KOPT-K1 (cell line): ENCODE results near the gene PFKL.

Source experiments
- H3K27ac ChIP-seq: fragments of 200-600 bp; sonication (generic); 2 replicates; pipeline ENCODE4 v1.5.1; 2016; ENCODE audit warnings: antibody characterized with exemption, mild to moderate bottlenecking, low read depth, low read length; ENCODE audit not compliant: poor library complexity, severe bottlenecking
- H3K36me3 ChIP-seq: fragments of 200-600 bp; sonication (generic); 2 replicates; pipeline ENCODE4 v1.5.1; 2017; ENCODE audit warnings: antibody characterized with exemption, mild to moderate bottlenecking, low read length, moderate library complexity; ENCODE audit not compliant: insufficient read depth
- H3K9me3 ChIP-seq: fragments of 200-600 bp; sonication (generic); 2 replicates; pipeline ENCODE4 v1.5.1; 2017; ENCODE audit warnings: antibody characterized with exemption, low read length, mild to moderate bottlenecking; ENCODE audit not compliant: insufficient read depth, poor library complexity, severe bottlenecking

PFKL gene

GRCh38 chr21:44345495-44345894, 45.6 kb downstream of the PFKL start:
- no peaks in the 10 kb centered on the region for H3K36me3 ChIP-seq
- H3K27ac ChIP-seq: no peak overlapping the region
- H3K9me3 ChIP-seq: no peaks in the 10 kb centered on the region

- Histone ChIP-seq H3K9me3 (no peaks in the 10 kb centered on the region), H3K27ac (peak overlapping the region; percentile 68), H3K36me3 (no peaks in the 10 kb centered on the region)
Measured at GRCh38 chr21:44347911-44348451, 48.1 kb downstream of the PFKL start.

- Histone ChIP-seq H3K27ac (peak overlapping the region; percentile 68), H3K36me3 (no peaks in the 10 kb centered on the region), H3K9me3 (no peaks in the 10 kb centered on the region)
Measured at GRCh38 chr21:44348861-44349260, 49.0 kb downstream of the PFKL start.

GRCh38 chr21:44349416-44349846, 49.6 kb downstream of the PFKL start:
- H3K9me3 ChIP-seq: no peaks in the 10 kb centered on the region
- H3K27ac ChIP-seq: peak overlapping the region; percentile 68
- H3K36me3 ChIP-seq: no peaks in the 10 kb centered on the region

GRCh38 chr21:44349847-44350772, 50.3 kb downstream of the PFKL start:
- Histone ChIP-seq H3K27ac (no peak overlapping the region), H3K36me3 (no peaks in the 10 kb centered on the region), H3K9me3 (no peaks in the 10 kb centered on the region)

GRCh38 chr21:44350773-44351481, 51.1 kb downstream of the PFKL start:
- Histone ChIP-seq H3K36me3 (no peaks in the 10 kb centered on the region), H3K9me3 (no peaks in the 10 kb centered on the region), H3K27ac (peak overlapping the region; percentile 41)

GRCh38 chr21:44351535-44352252, 51.8 kb downstream of the PFKL start:
- Histone ChIP-seq H3K9me3 (no peaks in the 10 kb centered on the region), H3K27ac (peak overlapping the region; percentile 41), H3K36me3 (peaks cover 7% of the 10 kb centered on the region; the same call in 1 of the 2 replicates)

GRCh38 chr21:44352253-44352860, 52.5 kb downstream of the PFKL start:
- Histone ChIP-seq H3K27ac (peak overlapping the region; percentile 93), H3K36me3 (peaks cover 13% of the 10 kb centered on the region)

GRCh38 chr21:44353191-44353970, 53.5 kb downstream of the PFKL start, which contains the start of gene TRPM2:
Gene TRPM2, plus strand, starts transcription at chr21:44353621. Its CDS starts 80 bp downstream, at chr21:44353701.
- peaks cover 24% of the 10 kb centered on the region for H3K36me3 ChIP-seq
- no peaks in the 10 kb centered on the region for H3K9me3 ChIP-seq
- H3K27ac ChIP-seq: peak within 1 kb of the TSS; percentile 93

More at GRCh38 chr21:44352253-44352860, 52.5 kb downstream of the PFKL start:
- no peaks in the 10 kb centered on the region for H3K9me3 ChIP-seq

GRCh38 chr21:44354001-44354405, 54.1 kb downstream of the PFKL start:
- Histone ChIP-seq H3K9me3 (no peaks in the 10 kb centered on the region), H3K27ac (peak overlapping the region; percentile 93), H3K36me3 (peaks cover 28% of the 10 kb centered on the region)

- H3K9me3 ChIP-seq: no peaks in the 10 kb centered on the region
- H3K27ac ChIP-seq: peak overlapping the region; percentile 93
- H3K36me3 ChIP-seq: peaks cover 28% of the 10 kb centered on the region
Measured at GRCh38 chr21:44354775-44355771, 55.2 kb downstream of the PFKL start.

GRCh38 chr21:44356160-44356559, 56.3 kb downstream of the PFKL start:
- no peak overlapping the region for H3K27ac ChIP-seq
- H3K36me3 ChIP-seq: peaks cover 28% of the 10 kb centered on the region
- no peaks in the 10 kb centered on the region for H3K9me3 ChIP-seq

GRCh38 chr21:44356636-44357035, 56.8 kb downstream of the PFKL start:
- peaks cover 28% of the 10 kb centered on the region for H3K36me3 ChIP-seq
- H3K9me3 ChIP-seq: no peaks in the 10 kb centered on the region
- no peak overlapping the region for H3K27ac ChIP-seq
